T follicular helper cell (primary cell): ENCODE data around the gene RNASE11.
"Not testable (repeated sequence)": the region's sequence is repeated elsewhere in the genome, so short reads cannot be mapped to it uniquely, and the experiment has no call there.

Experiments used
- DNase-seq: peaks from one replicate; pipeline ENCODE4 v3.0.0-alpha.2; 2020; ENCODE audit warnings: low read depth

The RNASE11 gene

GRCh38 chr14:20614038-20614840 is 26.4 kb upstream of the RNASE11 start:
- no peak for DNase-seq

DNA sequence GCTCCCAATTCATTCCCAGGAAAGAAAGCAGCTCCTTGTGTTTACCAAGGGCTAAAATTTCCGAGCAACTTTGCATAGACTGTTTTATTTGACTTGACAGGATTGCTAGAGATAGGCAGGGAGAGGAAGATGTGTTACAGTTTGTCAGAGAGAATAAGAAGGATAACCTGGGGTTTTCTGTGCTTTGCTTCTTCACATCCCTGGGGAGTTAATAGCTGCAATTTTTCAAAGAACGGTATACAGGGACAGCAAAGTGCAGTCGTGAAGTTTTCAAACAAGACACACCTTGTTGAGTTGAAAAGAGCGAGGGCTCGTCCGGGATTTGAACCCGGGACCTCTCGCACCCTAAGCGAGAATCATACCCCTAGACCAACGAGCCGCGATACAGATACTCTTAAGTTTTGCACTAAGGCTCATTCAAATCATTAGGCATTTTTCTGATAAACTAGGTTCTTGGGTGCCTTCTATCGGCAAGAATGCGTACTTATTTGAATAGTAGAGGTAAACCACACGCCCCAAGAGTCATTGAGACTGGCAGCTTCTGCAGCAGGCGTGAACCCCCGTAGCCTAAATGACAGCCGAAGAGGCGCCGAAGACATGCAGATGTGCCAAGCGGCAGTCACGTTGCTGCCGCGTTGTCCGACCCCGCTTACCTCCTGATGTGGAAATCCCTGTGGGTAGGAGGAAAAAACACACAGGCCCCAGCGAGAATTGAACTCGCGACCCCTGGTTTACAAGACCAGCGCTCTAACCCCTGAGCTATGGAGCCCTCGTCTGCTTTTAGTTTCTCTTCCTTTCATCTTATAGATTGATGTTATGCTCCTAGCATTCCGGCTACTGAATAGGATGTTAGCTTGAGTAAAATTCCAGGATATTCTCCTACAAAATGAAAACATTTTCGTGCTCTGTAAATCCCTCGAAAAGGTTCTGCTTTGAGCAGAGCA is 25.6 kb upstream of the RNASE11 start:
- peak; percentile 62 for DNase-seq

- no peak for DNase-seq
Measured at GRCh38 chr14:20612403-20612802, 24.6 kb upstream of the RNASE11 start.

DNA sequence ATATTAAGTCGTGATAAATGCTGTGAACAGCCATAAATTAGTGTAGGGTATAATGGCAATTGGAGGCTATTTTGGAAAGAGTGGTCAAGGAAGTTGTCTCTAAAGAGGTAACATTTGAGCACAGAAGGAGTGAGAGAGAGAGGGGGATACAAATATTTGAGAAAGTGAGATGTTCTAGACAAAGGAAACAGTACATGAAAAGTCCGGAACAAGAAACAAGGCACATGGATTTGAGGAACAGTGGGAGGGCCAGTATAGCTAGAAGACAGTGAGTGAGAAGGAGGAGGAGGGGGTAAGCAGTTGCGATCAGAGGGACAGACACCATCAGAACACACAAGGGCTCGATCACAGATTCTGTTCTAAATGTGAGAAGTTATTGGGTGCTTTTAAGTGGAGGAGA is 23.5 kb upstream of the RNASE11 start:
- DNase-seq = no peak

GRCh38 chr14:20610002-20610765 is 22.4 kb upstream of the RNASE11 start:
- DNase-seq = peak; percentile 56

DNA sequence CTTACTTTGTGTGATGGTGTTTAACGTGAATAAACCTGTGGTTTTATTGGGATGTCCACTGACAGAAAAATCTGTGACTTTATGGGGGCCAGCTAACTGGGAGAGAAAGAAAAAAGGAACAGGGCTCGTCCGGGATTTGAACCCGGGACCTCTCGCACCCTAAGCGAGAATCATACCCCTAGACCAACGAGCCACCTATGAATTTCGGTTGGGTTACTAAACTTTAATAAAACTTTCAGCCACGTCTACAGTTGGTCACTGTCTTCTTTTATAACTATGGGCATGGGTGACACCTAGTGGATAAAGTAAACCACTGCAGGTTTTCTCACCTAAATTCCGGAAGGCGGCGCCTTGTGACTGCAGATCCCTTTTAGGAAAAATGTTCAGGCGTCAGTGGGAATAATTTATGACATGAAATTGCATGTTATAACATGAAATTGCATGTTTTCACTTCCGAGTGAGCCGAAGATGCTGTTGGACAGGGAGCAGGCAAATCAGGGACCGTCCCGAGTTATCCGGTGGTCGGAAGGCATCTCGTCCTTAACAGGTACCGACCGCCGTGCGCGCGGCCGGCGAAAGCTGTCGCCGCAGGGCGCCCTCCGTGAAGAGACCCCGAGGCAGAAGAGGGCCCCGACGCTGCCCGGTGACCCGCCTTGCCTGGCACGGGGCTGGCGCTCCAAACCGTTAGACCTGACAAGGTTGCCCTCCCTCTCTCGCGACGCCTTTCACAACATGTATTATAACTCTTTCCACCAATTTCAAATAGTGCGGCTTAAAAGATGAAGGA is 21.6 kb upstream of the RNASE11 start:
- peak; percentile 39 for DNase-seq

- DNase-seq = no peak
Measured at GRCh38 chr14:20608383-20609110, 20.7 kb upstream of the RNASE11 start.

GRCh38 chr14:20607617-20608016 is 19.8 kb upstream of the RNASE11 start:
- no peak for DNase-seq

DNA sequence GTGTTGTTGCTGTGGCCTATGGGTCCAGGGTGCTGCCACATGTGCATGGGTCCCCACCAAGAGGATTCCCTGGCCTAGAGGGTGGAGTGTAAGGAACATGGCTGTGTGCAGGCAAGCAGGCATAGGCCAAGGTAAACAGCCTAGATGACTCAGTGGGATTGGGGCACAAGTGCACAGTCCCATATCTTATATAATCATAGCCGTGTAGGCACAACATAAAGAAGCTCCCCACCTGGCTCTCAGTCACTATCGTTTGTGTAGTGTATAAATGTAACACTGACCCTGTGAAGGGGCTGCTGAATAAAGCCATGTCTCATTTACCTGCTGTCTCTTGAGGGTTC is 19.1 kb upstream of the RNASE11 start:
- DNase-seq = no peak

- no peak for DNase-seq
Measured at GRCh38 chr14:20606190-20606901, 18.5 kb upstream of the RNASE11 start.

DNA sequence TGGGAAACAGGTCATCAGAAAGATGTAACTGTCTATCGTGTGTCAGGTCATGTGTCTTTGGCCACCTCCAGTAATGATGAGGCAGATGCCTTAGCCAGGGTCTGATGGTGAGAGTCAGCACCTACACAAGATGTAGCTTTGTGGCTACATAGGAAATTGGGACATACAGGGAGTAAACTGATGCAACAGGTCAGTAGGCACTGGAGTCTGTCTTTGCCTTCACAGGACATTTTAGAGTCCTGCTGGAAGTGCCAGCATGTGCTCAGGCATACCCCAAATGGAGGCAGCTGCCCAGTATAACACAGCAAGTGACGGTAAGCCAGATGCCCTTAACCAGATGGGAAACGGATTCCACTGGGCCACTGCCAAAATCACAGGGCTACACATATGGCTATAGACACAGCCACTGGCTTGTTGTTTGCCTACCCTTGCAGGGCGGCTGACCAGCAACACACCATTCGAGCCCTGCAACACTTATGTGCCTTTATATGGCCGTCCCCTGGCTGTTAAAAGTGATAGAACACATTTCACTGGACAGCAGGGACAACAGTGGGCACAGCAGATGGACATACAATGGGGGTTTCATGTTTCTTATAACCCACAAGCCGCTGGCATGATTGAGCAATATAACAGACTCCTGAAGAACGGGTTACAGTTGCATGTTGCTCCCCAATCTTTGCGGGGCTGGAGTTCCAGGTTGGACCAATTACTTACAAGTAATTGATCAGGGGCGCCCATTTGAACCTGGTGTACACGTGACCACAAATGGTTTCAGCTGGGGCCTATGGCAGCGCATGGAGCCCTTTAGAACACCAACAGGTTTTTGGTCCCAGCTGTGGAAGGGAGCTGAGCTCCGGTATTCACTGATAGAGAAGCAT is 16.3 kb upstream of the RNASE11 start:
- DNase-seq = no peak

GRCh38 chr14:20602583-20602982 is 14.8 kb upstream of the RNASE11 start:
- no peak for DNase-seq

DNA sequence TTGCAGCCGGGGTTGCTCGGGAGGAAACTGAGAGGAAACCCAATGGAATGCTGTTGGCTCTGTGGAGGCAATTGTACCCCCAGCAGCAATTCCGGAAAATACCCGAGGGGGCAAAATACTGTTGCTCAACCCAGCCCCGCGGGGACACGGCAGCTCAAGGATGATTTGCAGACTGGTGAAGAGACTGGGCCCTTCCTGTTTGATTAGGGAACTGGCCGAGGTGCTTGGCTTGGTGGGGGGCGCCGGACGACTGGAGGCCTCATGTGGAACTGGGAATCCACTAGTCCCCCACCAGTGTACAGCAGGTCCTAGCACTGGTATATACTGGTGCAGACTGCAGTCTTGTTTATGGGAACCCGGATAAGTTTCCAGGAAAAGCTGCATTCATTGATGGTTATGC is 13.7 kb upstream of the RNASE11 start:
- DNase-seq = no peak

DNA sequence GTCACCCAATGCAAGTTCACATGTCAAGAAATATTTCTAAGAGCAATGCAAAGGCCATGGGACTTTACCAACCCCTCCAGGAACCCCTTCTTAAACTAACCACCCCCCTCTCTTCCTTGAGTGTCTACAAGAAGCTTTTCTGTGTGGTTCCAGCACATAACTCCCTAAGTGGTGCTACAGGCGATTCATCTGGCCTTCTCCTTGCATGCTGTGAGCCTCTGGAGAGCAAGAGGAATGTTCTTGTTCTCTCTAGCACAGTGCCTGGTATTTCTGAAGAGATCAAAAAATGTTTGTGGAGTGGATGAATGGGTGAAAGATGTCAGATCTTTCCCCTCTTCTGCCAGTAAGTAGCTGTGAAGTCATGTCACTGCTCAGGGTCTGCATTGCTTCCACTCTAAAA is 9.3 kb upstream of the RNASE11 start:
- DNase-seq = no peak

- DNase-seq = not testable (repeated sequence)
Measured at GRCh38 chr14:20595726-20596125, 7.9 kb upstream of the RNASE11 start.

GRCh38 chr14:20592574-20592973 is 4.8 kb upstream of the RNASE11 start:
- DNase-seq = no peak

DNA sequence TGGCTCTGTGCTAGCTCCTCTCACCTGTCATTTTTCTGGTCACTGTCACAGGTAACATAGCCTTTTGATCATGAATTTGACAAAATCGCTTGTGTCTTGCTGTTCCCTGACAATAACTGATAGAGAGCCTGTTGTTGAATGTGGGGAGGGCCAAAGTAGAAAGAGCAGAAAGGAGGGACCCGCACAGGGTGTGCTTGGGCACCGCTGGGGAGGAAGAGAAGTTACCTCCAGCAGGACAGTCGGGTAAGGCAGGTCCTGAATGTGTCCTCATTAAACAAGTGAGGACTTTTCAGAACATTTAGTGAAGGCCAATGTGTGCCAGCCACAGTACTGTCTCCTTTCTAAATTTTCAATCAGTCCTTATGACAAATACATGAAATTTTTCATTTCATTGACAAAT is 3.4 kb upstream of the RNASE11 start, which contains the start of gene RNASE12:
Gene RNASE12, minus strand, starts transcription at position 142 of the 400 bp plus-strand sequence. CDS start 653 bp downstream, outside the sequence.
- DNase-seq = no peak

GRCh38 chr14:20583908-20584307 is 3.9 kb downstream of the RNASE11 start:
- DNase-seq = no peak

DNA sequence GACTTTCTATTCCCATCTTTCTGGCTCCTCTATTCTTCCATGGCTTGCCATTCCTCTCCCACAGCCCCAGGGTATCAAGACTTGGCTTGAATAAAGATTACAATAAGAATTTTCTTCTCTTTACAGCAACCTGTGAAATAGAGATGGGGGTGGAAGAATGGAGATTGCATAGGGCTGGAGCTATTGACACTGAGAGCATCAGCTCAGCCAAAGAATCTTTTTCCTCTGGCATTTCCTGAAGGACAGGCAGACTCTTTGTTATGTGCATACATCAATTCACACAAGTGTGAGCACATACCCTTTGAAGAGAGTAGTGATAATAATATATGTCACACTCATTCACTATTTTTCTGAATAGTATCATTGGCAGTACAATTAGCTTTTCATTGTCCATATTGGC is 4.7 kb downstream of the RNASE11 start:
- no peak for DNase-seq
